Spinal cord (tissue), 10 donors: Measurements from ENCODE around the gene B3GALT5. TPM values are rescaled to one million over a fixed set of nuclear protein-coding genes. Genes with fewer than 3 reads are reported as not detected.

Experiments used
- DNase-seq, 6 donors: peaks; one replicate each; pipeline versions ENCODE4 v3.0.0 to v3.0.0-alpha.2; 2013 to 2015; ENCODE audit warnings: low spot score in 6 of 6, low read depth in 4 of 6
- H3K27ac ChIP-seq: one replicate; pipeline ENCODE4 v1.5.1; 2013; ENCODE audit warnings: low read depth, low read length, control low read depth
- H3K27me3 ChIP-seq: one replicate; pipeline ENCODE4 v1.6.1; 2013; ENCODE audit warnings: low read length; ENCODE audit not compliant: control insufficient read depth, insufficient read depth
- H3K36me3 ChIP-seq: one replicate; pipeline ENCODE4 v1.6.1; 2013; ENCODE audit warnings: low read length; ENCODE audit not compliant: control insufficient read depth, insufficient read depth
- H3K4me1 ChIP-seq: one replicate; pipeline ENCODE4 v1.6.1; 2013; ENCODE audit warnings: low read length; ENCODE audit not compliant: control insufficient read depth, insufficient read depth
- H3K4me3 ChIP-seq: one replicate; pipeline ENCODE4 v1.5.1; 2013; ENCODE audit warnings: low read depth, low read length, control low read depth
- H3K9me3 ChIP-seq: one replicate; pipeline ENCODE4 v1.6.1; 2013; ENCODE audit warnings: low read length; ENCODE audit not compliant: control insufficient read depth, insufficient read depth
- WGBS: methylation state at CpG from one replicate; pipeline ENCODE4 v1.1.5; 2013; ENCODE audit warnings: missing lambda C conversion rate; ENCODE audit not compliant: insufficient coverage; 5-methylcytosine and 5-hydroxymethylcytosine counted together
- polyA plus RNA-seq, 2 donors: library from polyadenylated mRNA; unstranded; fragments of 120-200 nt; gene quantifications; one replicate each; pipeline ENCODE4 v1.2.1, GENCODE V29; 2013; ENCODE audit not compliant: insufficient read length in 2 of 2
- total RNA-seq, 2 donors: library from RNA; depleted of rRNA in 1 of 2; stranded (reverse); fragments of 120-200 nt in 1 of 2; fragments of >200 nt in 1 of 2; gene quantifications; one replicate each; pipeline versions ENCODE4 v1.2.3 to v1.2.4, GENCODE V29; 2013 to 2014
- donor health status: healthy.

B3GALT5 gene
- total and polyA plus RNA-seq, 4 donors = 3.1 to 3.5 (median 3.3) TPM

DNA sequence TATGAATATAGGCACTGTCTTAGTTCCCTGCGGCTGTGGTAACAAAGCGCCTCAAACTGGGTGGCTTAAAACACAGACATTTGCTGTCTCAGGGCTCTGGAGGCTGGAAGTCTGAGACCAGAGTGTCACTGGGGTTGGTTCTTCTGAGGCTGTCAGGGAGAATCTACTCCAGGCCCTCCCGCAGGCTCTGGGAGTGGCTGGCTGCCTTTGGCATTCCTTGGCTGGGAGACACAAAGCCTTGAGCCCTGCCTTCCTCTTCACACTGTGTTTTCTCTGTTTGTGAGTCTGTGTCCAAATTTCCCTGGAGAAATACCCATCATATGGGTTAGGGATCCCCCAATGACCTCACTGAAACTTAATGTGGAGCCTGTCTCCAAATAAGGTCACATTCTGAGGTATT lies 38.5 kb downstream of the B3GALT5 start:
- no peak for DNase-seq
- 100% methylated on average over 1 of the region's 3 CpGs for WGBS

GRCh38 chr21:39654951-39655350 lies 42.2 kb downstream of the B3GALT5 start:
- Histone ChIP-seq H3K9me3 (peaks cover 2% of the 10 kb centered on the region), H3K4me1 (peaks cover 11% of the 10 kb centered on the region), H3K36me3 (peaks cover 13% of the 10 kb centered on the region), H3K4me3 (no peak overlapping the region), H3K27ac (no peak overlapping the region), H3K27me3 (no peaks in the 10 kb centered on the region)
- WGBS = 95% methylated on average over 3 of the region's 3 CpGs
- DNase-seq = no peak

More for the DNA sequence above, 38.5 kb downstream of the B3GALT5 start:
- Histone ChIP-seq H3K4me3 (no peak overlapping the region), H3K4me1 (peaks cover 4% of the 10 kb centered on the region), H3K27me3 (no peaks in the 10 kb centered on the region), H3K36me3 (peaks cover 22% of the 10 kb centered on the region), H3K27ac (no peak overlapping the region), H3K9me3 (peaks cover 2% of the 10 kb centered on the region)

- Histone ChIP-seq H3K36me3 (peaks cover 12% of the 10 kb centered on the region), H3K9me3 (peaks cover 2% of the 10 kb centered on the region), H3K27ac (no peak overlapping the region), H3K4me3 (no peak overlapping the region), H3K4me1 (peaks cover 12% of the 10 kb centered on the region), H3K27me3 (no peaks in the 10 kb centered on the region)
- 93% methylated on average over 5 of the region's 11 CpGs for WGBS
- DNase-seq = no peak
These were observed 42.8 kb downstream of the B3GALT5 start for GRCh38 chr21:39655589-39655988.

DNA sequence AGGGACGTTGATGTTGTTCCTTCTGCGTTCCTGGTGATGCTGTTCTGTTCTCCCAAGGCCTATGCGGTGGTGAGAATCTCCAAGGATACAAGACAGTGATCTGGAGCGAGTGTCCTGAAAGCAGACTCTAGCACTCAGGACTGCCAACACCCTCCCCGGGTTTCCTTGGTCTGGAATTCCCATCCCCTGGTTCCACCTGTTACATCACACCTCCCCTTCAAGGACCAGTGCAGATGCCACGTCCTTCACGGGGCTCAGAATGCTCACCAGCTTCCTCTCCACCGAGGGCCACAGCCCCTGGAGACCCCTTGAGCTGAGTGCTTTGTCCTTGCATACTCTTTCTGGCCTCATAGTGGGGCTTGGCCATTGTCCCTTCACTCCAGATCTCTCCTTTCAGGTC lies 43.5 kb downstream of the B3GALT5 start:
- Histone ChIP-seq H3K27ac (no peak overlapping the region), H3K27me3 (no peaks in the 10 kb centered on the region), H3K36me3 (peaks cover 12% of the 10 kb centered on the region), H3K4me3 (no peak overlapping the region), H3K4me1 (peaks cover 14% of the 10 kb centered on the region), H3K9me3 (peaks cover 2% of the 10 kb centered on the region)
- WGBS = 91% methylated on average over 8 of the region's 8 CpGs
- no peak for DNase-seq

DNA sequence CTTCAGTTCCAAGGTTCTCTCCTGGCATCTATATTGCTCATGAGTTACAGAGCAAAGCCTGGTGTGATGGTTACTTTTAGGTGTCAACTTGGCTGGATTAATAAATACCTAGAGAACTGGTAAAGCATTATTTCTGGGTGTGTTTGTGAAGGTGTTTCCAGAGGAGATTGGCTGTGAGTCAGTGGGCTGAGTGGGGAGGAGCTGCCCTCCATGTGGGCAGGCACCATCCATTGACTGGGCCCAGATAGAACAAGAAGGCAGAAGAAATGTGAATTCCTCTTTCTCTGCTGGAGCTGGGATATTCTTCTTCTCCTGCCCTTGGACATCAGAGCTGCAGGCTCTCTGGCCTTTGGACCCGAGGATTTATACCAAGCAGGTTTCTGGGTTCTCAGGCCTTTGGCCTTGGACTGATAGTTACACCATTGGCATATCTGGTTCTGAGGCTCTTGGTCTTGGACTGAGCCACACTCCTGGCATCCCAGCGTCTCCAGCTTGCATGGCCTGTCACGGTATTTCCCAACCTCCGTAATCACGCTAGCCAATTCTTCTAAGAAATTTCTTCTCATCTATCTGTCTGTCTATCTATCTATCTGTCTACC lies 44.5 kb downstream of the B3GALT5 start:
- no peak for DNase-seq
- Histone ChIP-seq H3K36me3 (peaks cover 10% of the 10 kb centered on the region), H3K4me1 (peaks cover 14% of the 10 kb centered on the region), H3K27me3 (no peaks in the 10 kb centered on the region), H3K4me3 (no peak overlapping the region), H3K27ac (no peak overlapping the region), H3K9me3 (peaks cover 2% of the 10 kb centered on the region)
- WGBS = 100% methylated on average over 5 of the region's 5 CpGs

DNA sequence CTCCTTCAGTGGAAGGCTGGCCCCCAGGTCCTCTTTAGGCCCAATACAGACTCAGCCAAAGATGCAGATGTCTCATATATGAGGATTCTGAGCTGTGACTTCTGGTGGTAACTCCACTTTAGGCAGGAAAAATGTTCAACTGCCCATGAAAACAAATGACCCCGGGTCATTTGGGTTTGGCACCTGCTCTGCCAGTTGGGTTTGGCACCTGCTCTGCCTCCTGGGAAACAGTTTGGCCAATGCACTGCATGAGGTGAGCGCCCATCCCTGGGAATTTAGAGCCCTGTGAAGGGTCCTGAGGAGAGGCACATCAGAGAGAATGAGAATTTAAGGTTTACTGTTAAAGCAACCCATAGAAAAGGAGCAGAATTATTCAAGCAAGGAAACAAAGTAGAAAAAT lies 45.3 kb downstream of the B3GALT5 start:
- Histone ChIP-seq H3K36me3 (peaks cover 11% of the 10 kb centered on the region), H3K27ac (no peak overlapping the region), H3K4me3 (no peak overlapping the region), H3K9me3 (peaks cover 1% of the 10 kb centered on the region), H3K27me3 (no peaks in the 10 kb centered on the region), H3K4me1 (peaks cover 14% of the 10 kb centered on the region)
- WGBS = 69% methylated on average over 2 of the region's 2 CpGs
- no peak for DNase-seq

DNA sequence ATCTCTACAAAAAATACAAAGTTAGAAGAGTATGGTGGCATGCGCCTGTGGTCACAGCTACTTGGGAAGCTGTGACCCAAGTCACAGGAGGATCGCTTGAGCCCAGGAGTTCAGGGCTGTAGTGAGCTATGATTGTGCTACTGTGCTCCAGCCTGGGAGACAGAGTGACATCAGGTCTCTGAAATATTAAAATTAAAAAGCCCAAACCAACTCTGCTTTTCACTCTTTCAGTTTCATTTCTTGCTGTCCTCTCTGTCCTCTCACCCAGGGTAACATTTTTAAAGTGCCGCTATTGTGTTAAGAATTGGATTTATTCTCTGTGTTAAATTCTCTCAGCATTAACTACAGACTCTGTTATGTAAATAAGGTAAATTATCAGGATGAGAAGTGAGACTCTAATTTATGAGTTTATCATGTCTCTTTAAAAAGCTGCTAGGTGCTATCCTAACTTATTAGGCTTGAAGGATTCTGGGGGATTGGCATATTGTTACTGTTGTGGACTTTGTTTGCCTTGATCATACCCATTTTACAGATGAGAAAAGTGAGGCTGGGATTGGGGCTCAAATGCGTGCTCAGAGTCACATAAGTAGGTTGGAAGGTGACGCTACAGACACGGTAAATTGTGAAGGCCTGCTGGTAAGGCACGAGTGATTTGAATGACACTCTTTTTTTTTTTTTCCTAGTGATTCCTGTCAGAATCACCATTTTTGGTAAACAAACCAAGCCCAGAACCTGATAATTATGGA lies 46.5 kb downstream of the B3GALT5 start:
- WGBS = 93% methylated on average over 4 of the region's 7 CpGs
- Histone ChIP-seq H3K4me1 (peaks cover 14% of the 10 kb centered on the region), H3K9me3 (no peaks in the 10 kb centered on the region), H3K36me3 (peaks cover 21% of the 10 kb centered on the region), H3K4me3 (no peak overlapping the region), H3K27me3 (no peaks in the 10 kb centered on the region), H3K27ac (no peak overlapping the region)
- DNase-seq = no peak

GRCh38 chr21:39660191-39660980 lies 47.6 kb downstream of the B3GALT5 start:
- Histone ChIP-seq H3K27ac (peak overlapping the region; percentile 54), H3K9me3 (no peaks in the 10 kb centered on the region), H3K4me3 (no peak overlapping the region), H3K27me3 (no peaks in the 10 kb centered on the region), H3K36me3 (peaks cover 26% of the 10 kb centered on the region), H3K4me1 (peaks cover 14% of the 10 kb centered on the region)
- peak in 3 of 6 donors; percentile 26 to 61 (median 58) for DNase-seq
- WGBS = 35% methylated on average over 9 of the region's 17 CpGs

DNA sequence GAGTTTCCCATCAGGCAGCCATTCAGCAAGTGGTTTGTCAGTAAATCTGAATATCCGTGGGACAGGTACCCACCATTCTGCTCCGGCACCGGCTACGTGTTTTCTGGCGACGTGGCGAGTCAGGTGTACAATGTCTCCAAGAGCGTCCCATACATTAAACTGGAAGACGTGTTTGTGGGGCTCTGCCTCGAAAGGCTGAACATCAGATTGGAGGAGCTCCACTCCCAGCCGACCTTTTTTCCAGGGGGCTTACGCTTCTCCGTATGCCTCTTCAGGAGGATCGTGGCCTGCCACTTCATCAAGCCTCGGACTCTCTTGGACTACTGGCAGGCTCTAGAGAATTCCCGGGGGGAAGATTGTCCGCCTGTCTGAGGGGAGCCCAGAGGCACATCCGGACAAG lies 48.4 kb downstream of the B3GALT5 start:
- no peak for DNase-seq
- Histone ChIP-seq H3K9me3 (no peaks in the 10 kb centered on the region), H3K27ac (peak overlapping the region; percentile 8), H3K27me3 (no peaks in the 10 kb centered on the region), H3K36me3 (peaks cover 22% of the 10 kb centered on the region), H3K4me1 (peaks cover 14% of the 10 kb centered on the region), H3K4me3 (no peak overlapping the region)
- WGBS = 95% methylated on average over 18 of the region's 18 CpGs
